Measurements from ENCODE around the gene CNTFR.

DNA sequence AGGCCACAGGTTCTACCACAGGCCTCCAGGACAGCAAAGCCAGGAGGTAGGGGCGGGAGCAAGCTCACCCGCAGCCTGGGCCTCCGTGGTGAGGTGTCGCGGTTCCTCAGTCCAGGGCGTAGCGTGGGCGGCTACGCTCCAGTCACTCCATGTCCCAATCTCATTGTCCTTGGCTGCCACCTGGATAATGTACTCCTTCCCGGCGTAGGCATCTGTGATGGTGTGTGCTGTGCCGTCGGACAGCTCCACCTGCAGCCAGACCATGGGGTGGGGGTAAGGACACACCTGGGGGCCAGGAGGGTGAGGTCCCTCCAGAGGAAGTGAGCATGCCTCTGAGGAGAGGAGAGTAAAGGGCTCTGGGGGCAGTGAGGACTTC lies 36.9 kb downstream of the CNTFR start:
- TF ChIP-seq, protein P1, sequence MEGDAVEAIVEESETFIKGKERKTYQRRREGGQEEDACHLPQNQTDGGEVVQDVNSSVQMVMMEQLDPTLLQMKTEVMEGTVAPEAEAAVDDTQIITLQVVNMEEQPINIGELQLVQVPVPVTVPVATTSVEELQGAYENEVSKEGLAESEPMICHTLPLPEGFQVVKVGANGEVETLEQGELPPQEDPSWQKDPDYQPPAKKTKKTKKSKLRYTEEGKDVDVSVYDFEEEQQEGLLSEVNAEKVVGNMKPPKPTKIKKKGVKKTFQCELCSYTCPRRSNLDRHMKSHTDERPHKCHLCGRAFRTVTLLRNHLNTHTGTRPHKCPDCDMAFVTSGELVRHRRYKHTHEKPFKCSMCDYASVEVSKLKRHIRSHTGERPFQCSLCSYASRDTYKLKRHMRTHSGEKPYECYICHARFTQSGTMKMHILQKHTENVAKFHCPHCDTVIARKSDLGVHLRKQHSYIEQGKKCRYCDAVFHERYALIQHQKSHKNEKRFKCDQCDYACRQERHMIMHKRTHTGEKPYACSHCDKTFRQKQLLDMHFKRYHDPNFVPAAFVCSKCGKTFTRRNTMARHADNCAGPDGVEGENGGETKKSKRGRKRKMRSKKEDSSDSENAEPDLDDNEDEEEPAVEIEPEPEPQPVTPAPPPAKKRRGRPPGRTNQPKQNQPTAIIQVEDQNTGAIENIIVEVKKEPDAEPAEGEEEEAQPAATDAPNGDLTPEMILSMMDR (IDR thresholded peaks at IDR 0.05): no peak
- no peak for TF ChIP-seq POLR2A (IDR thresholded peaks at IDR 0.05)
